Stimulated activated CD4-positive, alpha-beta T cell treated with anti-CD3 and anti-CD28 coated beads, Interleukin-12 subunit alpha, Interleukin-12 subunit beta, amount 100 ng/mL, for 48 hours (primary cell): ENCODE results near the gene MICAL2.
A peak's percentile ranks its signal among the peaks of the same experiment; 100 is the strongest.

Source experiments
- DNase-seq, 3 donors: peaks; one replicate each; pipeline ENCODE4 v3.0.0-alpha.2; 2020; ENCODE audit warnings: low read depth in 2 of 3, low spot score in 1 of 3

Gene MICAL2

DNA sequence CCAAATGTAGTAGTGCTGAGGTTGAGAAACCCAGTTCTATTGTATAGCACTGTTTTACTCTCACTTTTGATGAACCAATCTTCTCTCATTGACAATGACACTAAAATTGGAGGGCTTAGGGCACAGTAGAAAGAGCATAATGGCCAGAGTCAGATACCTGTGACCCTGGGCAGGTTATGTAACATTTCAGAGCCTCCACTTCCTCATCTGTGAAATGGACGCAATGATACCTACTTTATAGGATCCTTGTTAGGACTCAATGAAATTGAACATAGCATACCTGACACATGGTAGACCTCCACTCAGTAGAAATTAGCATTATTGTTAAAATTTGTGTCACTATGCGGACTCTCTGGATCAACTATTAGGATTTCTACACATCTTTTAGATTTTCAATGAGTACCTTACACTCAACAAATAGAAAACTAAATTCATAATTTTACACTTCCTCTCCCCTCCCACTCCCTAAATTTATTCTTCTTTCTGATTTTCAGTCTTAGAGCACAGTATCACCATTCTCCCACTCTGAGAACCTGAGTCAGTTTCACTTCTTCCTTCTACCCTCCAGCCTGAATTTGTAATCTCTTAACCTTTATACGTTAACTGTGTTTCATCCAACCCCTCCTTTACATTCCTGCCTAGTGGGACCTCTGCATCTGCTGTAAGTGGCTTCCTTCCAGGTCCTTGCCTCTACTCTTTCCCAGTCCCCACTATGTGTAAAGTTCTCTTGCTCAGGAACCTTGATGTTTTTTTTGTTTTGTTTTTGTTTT, 78.3 kb downstream of the MICAL2 start:
- DNase-seq = no peak

DNA sequence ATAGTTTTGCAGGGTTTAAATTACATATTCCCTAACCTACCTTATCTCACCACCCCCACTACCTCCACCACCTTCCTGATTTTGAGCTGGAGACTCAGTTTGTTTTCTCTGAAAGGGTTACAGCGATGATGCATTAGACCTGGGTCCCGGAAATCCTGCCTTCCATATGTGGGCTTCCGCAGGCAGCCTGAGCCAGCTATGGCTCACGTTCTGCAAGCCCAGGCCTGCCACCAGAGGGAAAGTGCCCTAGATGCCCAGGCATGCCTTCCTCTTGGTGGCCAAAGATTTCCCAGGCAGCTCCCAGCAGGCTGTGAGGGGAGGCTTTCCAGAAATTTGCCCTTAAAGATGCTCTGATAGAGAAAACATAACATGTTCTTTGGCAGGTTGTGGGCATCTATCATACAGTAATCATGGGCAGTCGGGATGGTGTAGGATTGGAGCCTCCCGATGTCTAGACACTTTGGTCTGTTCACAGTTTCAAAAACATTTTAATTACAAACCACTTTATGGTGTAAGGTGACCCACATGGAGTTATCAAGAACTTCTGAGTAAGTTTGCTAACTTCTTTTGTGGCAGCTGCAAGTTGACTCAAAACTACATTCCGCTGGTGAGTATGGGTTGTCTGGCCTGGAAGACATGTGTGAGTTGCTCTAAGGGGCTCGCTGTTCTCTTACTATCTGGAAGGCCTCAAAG, 79.3 kb downstream of the MICAL2 start:
- no peak for DNase-seq

DNA sequence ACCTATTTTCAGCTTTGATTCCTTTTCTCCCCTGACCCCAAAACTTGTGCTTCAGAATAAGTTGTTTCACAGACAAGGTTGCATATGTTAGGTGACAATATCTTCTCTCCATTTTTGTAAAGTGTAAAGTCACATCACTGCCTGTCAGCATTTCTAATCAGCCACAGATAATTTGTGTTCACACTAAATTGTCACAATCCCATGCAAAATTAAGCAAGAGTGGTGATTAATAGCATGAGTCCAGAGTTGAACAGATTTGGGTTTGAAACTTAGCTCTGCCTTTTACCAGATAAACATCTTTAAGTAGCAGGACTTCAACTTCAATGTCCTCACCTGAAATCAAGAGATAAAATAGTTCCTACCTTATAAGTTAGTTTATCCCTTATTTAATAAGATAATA, 80.1 kb downstream of the MICAL2 start:
- DNase-seq = no peak

DNA sequence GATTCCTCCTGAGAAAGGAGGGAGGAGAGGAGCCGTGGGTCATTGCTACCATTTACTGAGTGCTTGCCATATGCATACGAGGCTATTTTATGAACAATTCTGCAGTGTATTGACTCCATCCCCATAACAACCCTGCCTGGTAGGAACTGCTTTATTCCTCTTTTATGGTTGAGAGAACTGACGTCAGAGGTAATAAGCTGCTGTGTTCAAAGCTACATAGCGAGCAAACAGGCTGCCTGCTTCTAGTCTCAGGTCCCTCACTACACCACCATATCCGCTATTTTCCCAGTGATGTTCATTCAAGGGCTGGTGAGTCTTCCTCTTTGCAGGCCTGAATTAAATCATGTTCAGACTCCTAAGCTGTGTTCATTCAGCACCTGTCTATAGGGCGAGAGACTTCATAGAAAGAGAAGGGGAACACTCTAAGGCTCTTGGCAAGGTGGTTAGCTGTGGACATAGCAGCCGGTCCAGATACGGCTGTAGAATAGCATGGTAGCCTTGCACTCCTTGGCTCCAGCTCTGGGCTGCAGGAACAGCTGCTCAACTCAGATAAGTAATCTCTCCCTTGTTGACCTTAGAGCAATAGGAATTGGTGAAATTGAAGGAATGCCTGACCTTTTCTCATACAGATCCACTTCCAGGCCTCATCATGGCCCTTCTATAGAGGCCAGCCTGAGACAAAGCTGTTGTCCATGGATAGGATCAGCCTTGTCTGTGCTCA, 82.6 kb downstream of the MICAL2 start:
- no peak for DNase-seq

DNA sequence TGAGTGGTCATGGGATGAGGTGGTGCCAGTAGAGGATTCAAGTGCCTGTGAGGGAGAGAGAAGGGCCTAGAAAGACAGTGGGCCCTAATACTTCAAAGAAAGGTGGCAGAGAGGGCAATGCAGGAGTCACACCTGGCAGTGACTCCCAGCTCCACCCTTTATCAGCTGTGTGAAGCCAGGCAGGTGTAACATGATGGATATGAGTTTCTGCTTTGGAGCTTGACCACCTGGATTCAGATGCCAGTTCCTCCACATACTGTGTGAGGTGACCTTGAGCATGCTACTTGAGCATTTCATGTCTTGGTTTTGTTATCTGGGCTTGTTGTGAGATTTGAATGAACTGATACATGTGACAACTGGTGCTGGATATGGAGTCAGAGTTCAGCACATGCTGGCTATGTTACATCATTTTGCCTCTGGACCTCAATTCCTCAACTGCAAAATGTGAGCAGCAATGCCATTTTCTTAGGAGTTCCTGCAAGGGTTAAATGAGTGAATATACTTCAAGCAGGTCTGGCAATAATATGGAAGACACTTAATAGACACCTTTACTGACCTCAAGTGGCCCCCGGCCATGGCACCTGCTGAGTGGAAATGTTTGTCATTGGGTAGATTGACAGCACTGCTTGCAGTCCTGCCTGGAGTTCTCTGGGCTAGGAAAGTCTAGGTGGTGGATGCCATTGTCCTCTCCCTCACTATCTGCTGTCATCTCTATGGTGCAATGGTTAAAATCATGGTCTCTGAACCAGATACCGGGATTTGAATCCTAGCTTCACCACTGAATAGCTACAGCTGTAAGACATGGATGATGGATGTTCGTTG, 83.3 kb downstream of the MICAL2 start:
- no peak for DNase-seq

DNA sequence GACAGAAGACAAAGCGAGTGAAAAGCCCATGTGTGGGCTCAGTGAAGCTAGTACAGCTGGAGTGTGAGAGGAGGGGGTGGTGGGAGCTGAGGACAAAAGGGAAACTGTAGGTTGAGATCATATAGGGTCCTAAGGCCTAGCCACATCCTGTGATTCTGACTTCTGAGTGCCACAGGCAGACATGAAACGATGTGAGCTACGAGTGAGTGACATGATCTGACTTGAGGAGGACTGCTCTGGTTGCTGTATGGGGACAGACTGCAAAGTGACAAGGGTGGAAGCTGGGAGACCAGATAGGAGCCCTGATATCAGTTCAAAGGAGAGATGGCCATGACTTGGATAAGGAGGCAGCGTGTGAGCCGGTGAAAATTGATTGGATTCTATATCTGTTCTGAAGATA, 85.4 kb downstream of the MICAL2 start:
- DNase-seq = peak in 1 of 3 donors; percentile 48

DNA sequence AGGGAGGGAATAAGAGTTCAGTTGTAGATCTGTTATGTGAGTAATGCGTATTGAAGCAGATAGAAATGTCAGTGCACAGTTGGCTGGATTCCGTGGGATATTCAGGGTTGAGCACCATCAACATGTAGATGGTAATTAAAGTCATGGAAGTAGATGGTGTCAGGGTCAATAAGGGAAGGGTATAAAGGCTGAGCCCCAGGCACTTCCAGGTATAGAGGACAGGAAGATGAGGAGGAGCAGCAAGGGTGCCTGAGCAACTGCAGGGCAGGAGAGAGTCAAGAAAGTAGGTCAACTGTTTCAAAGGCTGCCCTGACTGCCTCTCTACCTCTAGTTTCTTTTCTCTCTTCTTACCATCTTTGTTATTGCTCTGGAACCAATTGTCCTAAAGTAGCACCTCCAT, 85.9 kb downstream of the MICAL2 start:
- DNase-seq = no peak

DNA sequence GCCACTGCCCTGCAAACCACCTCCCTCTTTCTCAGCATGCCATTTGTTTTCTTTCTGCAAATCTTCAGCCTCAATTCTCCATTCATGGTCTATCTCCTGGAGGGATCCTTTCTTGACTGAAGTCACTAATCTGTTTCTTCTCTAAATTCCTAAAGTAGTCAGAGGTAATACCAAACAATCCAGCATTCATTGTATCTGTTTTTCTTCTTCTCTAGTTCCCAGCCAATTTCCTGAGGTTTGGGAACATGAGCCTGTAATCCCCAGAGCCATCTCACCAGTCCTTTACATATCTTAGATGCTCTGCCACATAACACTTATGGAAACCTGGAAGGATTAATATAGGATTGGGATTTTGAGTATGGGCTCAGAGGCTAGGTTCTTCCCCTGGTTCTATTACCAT, 86.5 kb downstream of the MICAL2 start:
- no peak for DNase-seq

DNA sequence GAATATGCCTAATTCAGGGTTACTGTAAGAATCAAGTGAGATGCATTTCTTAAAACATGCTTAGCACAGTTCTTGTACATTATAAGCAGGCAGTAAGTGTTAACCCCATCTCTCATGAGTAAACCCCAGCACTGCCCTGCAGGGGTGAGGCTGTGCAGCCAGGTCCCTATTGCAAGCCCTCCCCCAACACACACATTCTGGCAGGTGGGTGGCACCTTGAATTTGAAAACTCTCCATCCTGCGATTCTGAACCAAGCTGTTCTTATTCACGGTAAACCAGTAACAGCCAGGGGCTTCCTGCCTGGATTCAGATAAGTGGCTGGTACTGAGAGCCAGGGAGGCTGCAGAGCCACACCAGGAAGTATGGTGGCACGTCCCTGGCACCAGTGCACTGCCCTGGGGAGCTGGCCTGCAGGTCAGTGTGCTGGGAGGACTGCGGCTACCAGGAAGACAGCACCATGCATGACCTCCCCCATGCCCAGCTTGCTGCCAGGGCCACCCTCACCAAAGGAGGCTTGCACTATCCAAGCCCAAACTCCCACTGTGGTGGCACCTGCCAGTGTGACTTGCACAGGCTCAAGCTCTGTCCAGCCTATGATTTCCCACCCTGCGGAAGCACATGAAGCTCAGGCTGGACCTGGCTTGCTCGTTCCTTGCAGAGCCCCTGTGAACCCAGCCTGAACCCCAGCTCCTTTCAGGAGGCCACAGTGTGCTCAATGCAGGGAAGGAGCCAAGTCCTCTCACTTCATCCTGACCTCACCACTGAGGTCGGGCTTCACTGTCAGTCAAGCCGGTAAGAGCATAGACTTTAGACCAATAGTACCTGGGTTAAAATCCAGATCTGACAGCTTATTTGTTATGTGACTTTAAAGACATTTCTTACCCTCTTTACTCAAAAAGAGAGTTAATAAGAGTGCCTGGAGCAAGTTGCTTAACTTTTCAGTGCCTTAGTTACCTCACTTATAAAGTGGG, 88.1 kb downstream of the MICAL2 start:
- DNase-seq = no peak

DNA sequence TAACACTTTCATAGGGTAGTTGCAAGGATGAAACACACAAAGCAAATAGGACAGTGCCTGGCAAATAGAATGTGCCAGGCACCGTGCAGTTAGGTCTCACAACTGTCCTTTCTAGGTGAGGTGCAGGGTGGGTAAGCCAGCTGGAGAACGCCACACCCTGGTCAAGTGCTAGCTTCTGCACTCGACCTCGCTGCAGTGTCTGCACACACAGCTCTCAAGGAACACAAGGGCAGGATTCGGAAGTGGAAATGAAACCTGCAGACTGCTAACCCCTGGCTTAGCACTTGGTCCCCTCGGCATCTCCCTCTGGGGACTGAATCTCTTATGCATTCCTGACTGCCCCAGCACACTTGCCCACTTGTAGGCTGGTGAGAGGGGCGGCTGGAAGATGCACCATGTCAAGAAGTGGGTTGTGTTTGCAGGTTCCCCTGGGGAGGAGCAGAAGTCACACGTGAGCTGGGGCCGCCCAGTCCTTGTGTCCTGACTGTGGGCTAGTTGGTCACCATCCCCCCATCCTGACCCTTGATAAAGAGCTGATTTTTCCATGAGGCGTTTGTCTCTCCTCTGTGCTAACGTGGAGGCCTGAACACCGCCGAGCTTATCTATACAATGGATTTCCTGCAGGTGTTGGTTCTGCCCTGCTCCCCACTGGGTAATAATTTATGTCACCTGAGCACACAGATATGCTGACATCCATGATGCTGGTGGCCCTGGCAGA, 89.0 kb downstream of the MICAL2 start:
- DNase-seq = no peak

DNA sequence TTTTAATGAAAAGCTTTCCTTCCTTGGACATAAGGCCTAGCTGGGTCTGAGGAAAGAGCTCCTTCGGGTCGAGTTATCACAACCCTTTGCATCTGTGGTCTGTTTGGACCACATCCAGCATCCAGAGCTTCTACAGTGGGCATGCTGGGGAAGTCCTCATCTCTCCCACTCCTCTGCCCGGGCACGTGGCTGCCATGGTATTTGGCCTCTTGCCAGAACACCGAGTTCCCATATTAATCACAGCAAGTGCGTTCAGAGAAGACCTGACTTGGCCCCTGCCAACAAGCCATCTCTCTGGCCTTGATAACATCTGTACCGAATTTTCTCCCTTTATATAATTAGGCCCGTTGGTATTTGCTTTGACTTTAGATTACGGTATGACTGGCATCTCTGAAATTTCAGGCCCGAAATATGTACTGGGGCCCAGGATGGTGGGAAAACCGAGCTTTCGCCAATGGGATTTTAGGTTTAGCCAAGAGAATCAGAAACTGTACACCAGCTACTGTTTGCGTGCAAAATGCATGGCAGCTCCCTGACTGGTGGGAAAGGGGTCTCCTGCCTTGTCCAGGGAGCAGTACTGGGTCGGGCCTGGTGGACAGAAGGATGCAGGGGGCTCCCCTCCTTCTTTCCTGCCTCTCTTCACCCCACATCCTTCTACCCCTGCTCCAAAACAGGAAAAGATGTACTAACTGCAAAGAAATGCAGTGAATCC, 90.0 kb downstream of the MICAL2 start:
- peak in 1 of 3 donors; percentile 47 for DNase-seq

DNA sequence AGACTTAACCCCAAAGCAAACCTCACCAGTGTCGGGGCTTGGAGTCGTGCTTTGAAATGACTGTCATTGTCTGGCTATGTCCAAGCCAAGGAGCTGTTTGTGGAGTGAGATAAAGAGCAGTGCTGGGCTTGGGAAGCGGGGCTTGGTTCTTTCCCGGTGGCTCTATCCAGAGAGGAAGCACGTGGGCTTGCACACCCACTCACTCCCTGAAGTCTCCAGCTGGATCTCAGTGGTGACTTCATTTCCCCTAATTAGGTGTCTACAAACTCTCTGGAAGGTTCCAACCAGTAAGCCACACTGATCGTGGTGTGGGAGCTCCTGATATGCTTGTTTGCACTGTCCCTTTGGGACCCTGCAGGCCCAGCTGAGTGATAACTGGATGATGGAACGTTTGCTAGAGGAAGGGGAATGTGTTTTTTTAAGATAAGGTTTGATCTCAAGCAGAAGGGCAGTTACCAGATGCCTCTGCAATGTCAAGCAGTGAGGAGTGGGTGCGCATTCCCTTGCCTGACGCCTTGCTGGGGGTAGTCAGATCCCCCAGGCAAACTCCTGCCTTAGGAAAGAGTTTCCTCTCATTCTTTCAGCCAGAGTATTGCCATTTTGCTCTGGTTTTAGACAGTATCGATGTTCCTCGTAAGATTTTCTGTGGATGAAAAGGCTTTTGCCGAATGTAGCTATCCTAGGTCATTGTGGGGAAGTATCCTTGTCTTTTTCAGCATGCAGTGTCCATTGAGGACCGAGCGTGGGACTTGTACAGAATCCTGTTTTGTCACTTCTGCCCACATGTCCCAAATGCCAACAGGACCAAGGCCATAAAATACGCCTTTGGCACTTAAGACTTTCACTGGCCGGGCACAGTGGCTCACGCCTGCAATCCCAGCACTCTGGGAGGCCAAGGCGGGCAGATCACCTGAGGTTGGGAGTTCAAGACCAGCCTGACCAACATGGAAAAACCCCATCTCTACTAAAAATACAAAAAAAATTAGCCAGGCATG, 90.9 kb downstream of the MICAL2 start:
- no peak for DNase-seq

DNA sequence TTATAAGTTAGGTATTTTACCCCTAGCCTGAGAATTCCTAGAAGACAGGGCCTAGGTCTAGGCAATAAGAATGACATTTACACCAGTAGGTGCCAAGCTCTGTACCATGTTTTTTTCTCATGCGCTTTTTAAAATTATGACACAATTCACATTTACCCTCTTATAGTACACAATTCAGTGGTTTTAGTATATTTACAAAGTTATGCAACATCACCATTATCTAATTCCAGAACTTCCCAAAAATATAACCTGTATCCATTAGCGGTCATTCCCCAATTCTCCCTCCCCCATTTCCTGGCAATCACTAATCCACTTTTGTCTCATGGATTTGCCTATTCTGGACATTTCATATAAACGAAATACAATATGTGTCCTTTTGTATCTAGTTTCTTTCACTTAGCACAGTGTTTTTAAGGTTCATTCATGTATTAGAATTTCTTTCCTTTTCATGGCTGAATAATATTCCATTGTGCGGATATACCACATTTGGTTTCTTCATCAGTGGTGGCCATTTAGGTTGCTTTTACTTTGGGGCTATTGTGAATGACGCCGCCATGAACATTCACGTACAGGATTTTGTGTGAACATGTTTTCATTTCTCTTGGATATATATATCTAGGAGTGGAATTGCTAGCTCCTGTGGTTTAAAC, 92.4 kb downstream of the MICAL2 start:
- no peak for DNase-seq

DNA sequence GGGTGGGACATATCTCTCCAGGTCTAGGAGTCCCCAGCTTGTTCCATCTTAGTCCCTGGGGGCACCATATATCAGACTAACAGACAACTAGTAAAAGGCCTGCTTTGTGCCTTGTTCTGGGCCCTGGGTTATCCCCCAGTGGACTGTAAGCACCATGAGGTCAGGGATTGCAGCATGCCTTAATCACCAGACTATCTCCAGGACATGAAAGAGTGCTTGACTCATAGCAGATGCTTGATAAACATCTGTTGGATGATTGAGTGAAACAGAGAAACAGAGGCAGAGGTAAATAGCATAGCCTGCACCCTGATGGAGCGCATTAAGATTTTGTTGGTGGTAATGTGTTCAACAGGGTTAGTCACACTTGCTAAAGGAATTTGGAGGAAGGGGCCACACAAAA, 94.1 kb downstream of the MICAL2 start:
- DNase-seq = no peak

DNA sequence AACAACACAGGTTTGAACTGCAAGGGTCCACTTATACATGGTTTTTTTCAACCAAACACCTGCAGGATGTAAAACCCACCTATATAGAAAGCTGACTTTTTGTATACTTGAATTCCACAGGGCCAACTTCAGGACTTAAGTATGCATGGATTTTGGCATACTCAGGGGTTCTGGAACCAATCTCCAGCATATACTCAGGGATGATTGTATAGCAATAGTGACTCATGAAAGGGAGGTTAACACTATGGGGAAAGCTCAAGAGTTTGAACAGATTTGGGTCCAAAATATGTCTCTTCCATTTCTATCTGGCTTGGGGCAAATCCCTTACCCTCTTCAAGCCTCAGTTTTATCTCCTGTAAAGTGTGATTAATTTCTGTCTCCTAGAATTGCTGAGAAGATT, 94.9 kb downstream of the MICAL2 start:
- DNase-seq = no peak

DNA sequence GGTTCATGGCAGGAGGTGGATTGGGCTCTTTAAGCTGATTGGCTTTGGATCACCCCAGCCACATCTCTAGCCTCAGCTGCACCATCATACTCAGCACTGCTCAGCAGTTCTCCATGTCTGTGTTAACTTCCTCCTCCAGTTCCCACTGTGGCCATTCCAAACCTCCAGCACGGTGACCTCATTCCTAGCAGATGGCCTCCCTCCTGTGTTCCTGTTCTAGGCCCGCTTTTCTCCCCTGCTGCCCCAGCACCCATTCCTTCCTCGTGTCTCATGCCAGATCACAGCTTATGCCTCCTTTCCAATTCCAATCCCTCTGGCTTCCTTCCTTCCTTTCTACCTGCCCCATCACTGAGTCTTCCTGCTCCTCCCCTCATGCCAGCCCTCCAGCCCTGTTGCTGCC, 96.1 kb downstream of the MICAL2 start:
- DNase-seq = no peak
